Measurements from ENCODE around the gene CFAP54.

Gene CFAP54

DNA sequence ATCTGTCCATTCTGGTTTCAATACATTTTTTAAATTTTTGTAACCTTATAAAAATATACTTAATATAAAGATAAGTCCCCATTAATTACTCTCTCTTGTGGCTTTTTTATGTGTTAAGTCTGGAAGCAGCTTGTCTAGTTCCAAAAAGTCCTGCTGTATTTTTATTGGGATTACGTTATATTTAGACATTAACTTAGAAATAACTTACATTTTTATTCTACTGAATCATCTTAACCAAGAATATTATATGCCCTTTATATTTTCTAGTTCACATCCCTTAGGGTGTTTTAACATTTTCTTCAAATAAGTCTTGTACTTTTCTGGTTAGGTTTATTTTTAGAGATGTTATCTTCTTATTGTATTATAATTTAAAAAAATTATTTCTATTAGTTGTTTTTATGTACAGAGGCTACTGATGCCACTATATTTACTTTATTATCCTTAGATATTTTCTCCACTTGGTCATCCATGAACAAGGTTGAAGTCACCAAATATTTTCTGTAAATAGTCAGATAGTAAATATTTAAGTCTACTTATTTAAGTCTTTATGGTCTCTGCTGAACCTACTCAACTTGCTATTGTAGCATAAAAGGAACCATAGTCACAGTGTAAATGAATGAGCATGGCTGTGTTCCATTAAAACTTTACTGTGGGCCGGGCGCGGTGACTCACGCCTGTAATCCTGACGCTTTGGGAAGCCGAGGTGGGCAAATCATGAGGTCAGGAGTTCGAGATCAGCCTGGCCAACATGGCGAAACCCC lies 285.3 kb downstream of the CFAP54 start:
- DNase-seq (ENCODE audit: extremely low read depth, insufficient read length): no peak
- no peaks in the 10 kb centered on the region for H3K36me3 ChIP-seq (ENCODE audit: control insufficient read depth, insufficient read depth, low read length)
- TF ChIP-seq CTCF (IDR thresholded peaks at IDR 0.05; ENCODE audit: insufficient read depth, low read length, poor library complexity, severe bottlenecking): no peak
- H3K27me3 ChIP-seq (replicated peaks; ENCODE audit: control insufficient read depth, insufficient read depth, low read length): no peaks in the 10 kb centered on the region
- H3K4me3 ChIP-seq (replicated peaks; ENCODE audit: low read depth, low read length): no peak overlapping the region

DNA sequence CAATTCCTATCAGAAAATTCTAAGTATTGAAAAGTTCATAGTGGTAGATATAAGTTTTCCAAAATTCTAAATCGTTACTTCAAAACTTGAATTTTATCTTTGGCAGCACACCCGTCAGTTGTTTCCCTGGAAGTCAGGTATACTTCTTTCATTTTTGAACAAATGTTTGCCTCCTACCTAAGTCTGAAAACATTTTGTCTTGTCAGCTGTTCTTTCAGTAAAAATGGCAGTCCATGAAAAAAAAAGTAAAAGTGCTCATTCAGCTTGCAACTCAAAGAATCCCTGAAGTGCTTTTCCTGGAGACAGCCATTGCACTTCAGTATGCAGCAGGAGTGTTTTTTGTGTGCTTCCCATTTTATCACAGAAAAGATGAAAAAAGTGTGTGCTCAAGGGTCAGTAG lies 287.5 kb downstream of the CFAP54 start:
- no peak for TF ChIP-seq CTCF (IDR thresholded peaks at IDR 0.05; ENCODE audit: insufficient read depth, low read length, poor library complexity, severe bottlenecking)
- no peaks in the 10 kb centered on the region for H3K36me3 ChIP-seq (ENCODE audit: control insufficient read depth, insufficient read depth, low read length)
- H3K27me3 ChIP-seq (replicated peaks; ENCODE audit: control insufficient read depth, insufficient read depth, low read length): no peaks in the 10 kb centered on the region
- no peak overlapping the region for H3K4me3 ChIP-seq (replicated peaks; ENCODE audit: low read depth, low read length)
- DNase-seq (ENCODE audit: extremely low read depth, insufficient read length): no peak

DNA sequence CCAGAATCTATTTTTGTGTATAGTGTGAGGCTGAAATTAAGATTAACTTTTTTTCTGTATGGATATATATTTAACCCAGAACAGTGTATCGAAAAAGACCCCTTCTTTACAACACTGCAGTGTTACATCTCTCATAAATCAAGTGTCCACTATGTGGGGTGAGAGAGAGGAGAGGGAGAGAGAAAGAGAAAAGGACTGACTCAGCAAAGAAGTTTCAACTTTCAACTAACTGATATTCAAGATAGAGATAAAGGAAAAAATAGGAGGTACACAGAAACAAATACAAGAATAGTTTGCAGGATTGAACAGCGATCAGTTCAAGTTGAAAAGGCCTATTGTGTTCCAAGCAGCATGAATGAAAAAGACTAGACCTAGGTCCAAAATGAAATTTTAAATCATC lies 291.0 kb downstream of the CFAP54 start:
- Histone ChIP-seq H3K4me3 (replicated peaks; ENCODE audit: low read depth, low read length) (no peak overlapping the region), H3K27me3 (replicated peaks; ENCODE audit: control insufficient read depth, insufficient read depth, low read length) (no peaks in the 10 kb centered on the region), H3K36me3 (ENCODE audit: control insufficient read depth, insufficient read depth, low read length) (no peaks in the 10 kb centered on the region)
- no peak for TF ChIP-seq CTCF (IDR thresholded peaks at IDR 0.05; ENCODE audit: insufficient read depth, low read length, poor library complexity, severe bottlenecking)
- no peak for DNase-seq (ENCODE audit: extremely low read depth, insufficient read length)

- DNase-seq (ENCODE audit: extremely low read depth, insufficient read length): no peak
Observed at GRCh38 chr12:96786791-96787190, 297.4 kb downstream of the CFAP54 start.

GRCh38 chr12:96803969-96804368 lies 314.6 kb downstream of the CFAP54 start:
- TF ChIP-seq CTCF (IDR thresholded peaks at IDR 0.05; ENCODE audit: insufficient read depth, low read length, poor library complexity, severe bottlenecking): no peak
- no peaks in the 10 kb centered on the region for H3K36me3 ChIP-seq (ENCODE audit: control insufficient read depth, insufficient read depth, low read length)
- H3K27me3 ChIP-seq (replicated peaks; ENCODE audit: control insufficient read depth, insufficient read depth, low read length): no peaks in the 10 kb centered on the region
- no peak overlapping the region for H3K4me3 ChIP-seq (replicated peaks; ENCODE audit: low read depth, low read length)
- DNase-seq (ENCODE audit: extremely low read depth, insufficient read length): no peak

More at GRCh38 chr12:96786791-96787190, 297.4 kb downstream of the CFAP54 start:
- no peak for TF ChIP-seq CTCF (IDR thresholded peaks at IDR 0.05; ENCODE audit: insufficient read depth, low read length, poor library complexity, severe bottlenecking)
- no peak overlapping the region for H3K4me3 ChIP-seq (replicated peaks; ENCODE audit: low read depth, low read length)
- H3K27me3 ChIP-seq (replicated peaks; ENCODE audit: control insufficient read depth, insufficient read depth, low read length): no peaks in the 10 kb centered on the region
- H3K36me3 ChIP-seq (ENCODE audit: control insufficient read depth, insufficient read depth, low read length): no peaks in the 10 kb centered on the region

All from GM06990 (cell line).